TTC549 (cell line): ENCODE results near the gene BNIPL.

Experiments used
- FAIRE-seq: peaks from 2 replicates; lab custom pipeline; 2012; peaks lifted over from hg19 to GRCh38; lab: Jason Lieb, UNC

Gene BNIPL

GRCh38 chr1:151010346-151010726 lies 26.1 kb upstream of the BNIPL start:
- no peak for FAIRE-seq

- no peak for FAIRE-seq
Observed at GRCh38 chr1:151011154-151011850, 25.1 kb upstream of the BNIPL start.

- FAIRE-seq, result no peak
Observed at GRCh38 chr1:151012684-151013471, 23.5 kb upstream of the BNIPL start.

GRCh38 chr1:151013518-151013917 lies 22.9 kb upstream of the BNIPL start:
- FAIRE-seq, result peak; percentile 20

- FAIRE-seq, result peak; percentile 88
Observed at GRCh38 chr1:151024540-151025146, 11.7 kb upstream of the BNIPL start.

- FAIRE-seq, result no peak
Observed at GRCh38 chr1:151026460-151026859, 9.9 kb upstream of the BNIPL start.

GRCh38 chr1:151032164-151032563 lies 4.2 kb upstream of the BNIPL start:
- FAIRE-seq, result no peak

GRCh38 chr1:151035167-151035566 lies 1.2 kb upstream of the BNIPL start:
- no peak for FAIRE-seq

GRCh38 chr1:151037032-151037431 lies 646 bp downstream of the BNIPL start:
- no peak for FAIRE-seq

GRCh38 chr1:151039521-151039920 lies 3.1 kb downstream of the BNIPL start:
- FAIRE-seq, result no peak

- FAIRE-seq, result no peak
Observed at GRCh38 chr1:151043163-151043562, 6.8 kb downstream of the BNIPL start.

- no peak for FAIRE-seq
Observed at GRCh38 chr1:151047591-151047924, 11.2 kb downstream of the BNIPL start, which contains the start of gene C1orf56. TSS of gene C1orf56 (plus strand) at chr1:151047751. CDS start at chr1:151047848, 97 bp downstream.

- FAIRE-seq, result no peak
Observed at GRCh38 chr1:151047925-151048644, 11.7 kb downstream of the BNIPL start.

- FAIRE-seq, result no peak
Observed at GRCh38 chr1:151048645-151049032, 12.3 kb downstream of the BNIPL start.

- FAIRE-seq, result no peak
Observed at GRCh38 chr1:151049458-151049857, 13.1 kb downstream of the BNIPL start.

- no peak for FAIRE-seq
Observed at GRCh38 chr1:151050051-151050688, 13.8 kb downstream of the BNIPL start.

- FAIRE-seq, result no peak
Observed at GRCh38 chr1:151051356-151052009, 15.1 kb downstream of the BNIPL start.

GRCh38 chr1:151054971-151055547 lies 18.7 kb downstream of the BNIPL start:
- no peak for FAIRE-seq

- FAIRE-seq, result no peak
Observed at GRCh38 chr1:151055581-151055980, 19.2 kb downstream of the BNIPL start.

- FAIRE-seq, result no peak
Observed at GRCh38 chr1:151056149-151056548, 19.8 kb downstream of the BNIPL start.

GRCh38 chr1:151058692-151059091 lies 22.3 kb downstream of the BNIPL start:
- FAIRE-seq, result no peak
